H54 (cell line): Measurements from ENCODE around the gene CNNM1.

Experiments
- DNase-seq: peaks from one replicate; pipeline ENCODE4 v3.0.0; 2011; ENCODE audit warnings: low spot score, mixed read lengths; ENCODE audit not compliant: insufficient read length
- FAIRE-seq: peaks from 3 replicates; lab custom pipeline; 2011; peaks lifted over from hg19 to GRCh38; lab: Jason Lieb, UNC
- POLR2A ChIP-seq: IDR thresholded peaks from 2 replicates; pipeline ENCODE4 v1.6.1; 2011; ENCODE audit warnings: low read depth, mild to moderate bottlenecking, low read length

CNNM1 gene

DNA sequence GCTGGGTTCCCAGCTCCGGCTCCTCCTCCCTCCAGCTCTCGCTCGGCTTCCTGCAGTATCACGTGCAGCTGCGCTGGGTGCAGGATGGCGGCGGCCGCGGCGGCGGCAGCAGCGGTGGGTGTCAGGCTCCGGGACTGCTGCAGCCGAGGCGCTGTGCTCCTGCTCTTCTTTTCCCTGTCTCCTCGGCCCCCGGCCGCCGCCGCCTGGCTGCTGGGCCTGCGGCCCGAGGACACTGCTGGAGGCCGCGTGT lies at the start of gene CNNM1:
TSS of gene CNNM1 (plus strand) at position 53 of the 250 bp plus-strand sequence. CDS start at position 85, 32 bp downstream.
- no peak for FAIRE-seq

DNA sequence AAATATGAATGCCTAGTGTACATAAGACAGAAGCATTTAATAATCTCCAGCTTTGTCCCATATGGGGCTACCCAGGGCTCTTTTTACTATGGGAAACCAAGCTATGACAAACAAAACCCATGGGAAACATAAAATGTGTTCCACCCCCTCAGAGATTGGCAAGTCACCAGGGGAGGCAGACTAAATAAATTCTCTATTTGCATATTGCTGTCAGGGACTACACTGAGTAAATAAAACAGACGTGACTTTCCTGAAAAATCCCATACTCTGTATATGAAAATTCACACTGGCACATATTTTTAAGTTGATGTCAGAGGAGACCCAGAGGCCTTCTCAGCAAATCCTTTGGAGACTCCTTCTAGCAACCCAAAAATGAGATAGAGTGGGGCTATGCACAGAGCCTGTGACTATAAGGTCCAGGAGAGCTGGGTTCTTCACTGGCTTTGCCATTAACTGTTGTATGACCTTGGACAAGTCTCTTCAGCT lies 49.5 kb upstream of the CNNM1 start:
- DNase-seq (no peak), FAIRE-seq (no peak)

More for the DNA sequence above, at the start of gene CNNM1:
- no peak for DNase-seq
- TF ChIP-seq POLR2A, result no peak

DNA sequence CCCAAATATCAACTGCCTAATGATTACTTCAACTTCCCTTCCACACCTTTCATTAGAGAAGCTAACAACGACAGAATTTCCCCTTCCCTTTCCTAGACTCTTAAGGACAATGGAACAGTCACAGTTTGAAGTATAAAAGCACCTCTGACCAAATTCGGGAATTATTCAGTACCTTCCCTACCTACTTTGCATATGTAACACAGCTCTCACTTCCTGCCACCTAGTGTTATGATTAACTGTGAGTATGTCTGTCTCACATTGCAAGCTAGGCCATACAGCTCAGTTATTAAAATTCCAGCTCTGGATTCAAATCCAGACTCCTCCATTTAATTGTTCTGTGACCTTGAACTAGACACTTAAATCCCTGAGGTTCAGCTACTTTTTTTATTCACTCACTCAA lies 48.7 kb upstream of the CNNM1 start:
- no peak for FAIRE-seq

More for the DNA sequence above, 49.5 kb upstream of the CNNM1 start:
- TF ChIP-seq POLR2A, result no peak

DNA sequence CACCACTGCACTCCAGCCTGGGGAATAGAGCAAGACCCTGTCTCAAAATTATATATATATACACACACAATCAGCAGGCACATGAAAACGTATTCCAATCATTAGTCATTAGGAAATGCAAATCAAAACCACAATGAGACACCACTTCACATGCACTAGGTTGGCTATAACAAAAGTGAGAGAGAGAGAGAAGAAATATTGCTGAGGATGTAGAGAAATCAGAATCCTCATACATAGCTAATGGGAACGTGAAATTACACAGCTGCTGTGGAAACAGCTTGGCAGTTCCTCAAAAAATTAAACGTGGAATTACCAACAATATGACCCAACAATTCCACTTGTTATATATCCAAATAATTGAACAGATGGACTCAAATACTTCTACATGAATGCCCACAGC lies 43.3 kb upstream of the CNNM1 start:
- DNase-seq (no peak), FAIRE-seq (no peak)
- no peak for TF ChIP-seq POLR2A

More for the DNA sequence above, 48.7 kb upstream of the CNNM1 start:
- no peak for TF ChIP-seq POLR2A
- no peak for DNase-seq

DNA sequence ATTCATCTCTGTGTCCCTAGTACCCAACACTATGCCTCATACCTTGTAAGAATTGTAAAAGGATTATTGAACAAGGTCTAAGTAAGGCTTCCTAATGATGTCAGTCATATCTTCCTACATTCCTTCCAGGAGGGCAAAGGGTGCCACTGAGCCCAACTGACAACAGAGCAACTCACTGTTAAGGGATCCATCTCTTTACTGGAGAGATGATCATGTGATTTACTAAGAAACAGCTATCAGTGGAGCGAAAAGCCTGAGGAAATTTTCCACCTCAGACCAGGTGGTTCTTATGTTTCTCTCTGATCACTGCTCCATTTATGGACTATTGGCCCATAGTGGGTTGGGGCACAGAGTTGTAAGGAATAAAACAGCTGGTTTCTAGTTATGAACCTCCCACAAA lies 38.9 kb upstream of the CNNM1 start:
- no peak for TF ChIP-seq POLR2A
- DNase-seq, result no peak
- no peak for FAIRE-seq

DNA sequence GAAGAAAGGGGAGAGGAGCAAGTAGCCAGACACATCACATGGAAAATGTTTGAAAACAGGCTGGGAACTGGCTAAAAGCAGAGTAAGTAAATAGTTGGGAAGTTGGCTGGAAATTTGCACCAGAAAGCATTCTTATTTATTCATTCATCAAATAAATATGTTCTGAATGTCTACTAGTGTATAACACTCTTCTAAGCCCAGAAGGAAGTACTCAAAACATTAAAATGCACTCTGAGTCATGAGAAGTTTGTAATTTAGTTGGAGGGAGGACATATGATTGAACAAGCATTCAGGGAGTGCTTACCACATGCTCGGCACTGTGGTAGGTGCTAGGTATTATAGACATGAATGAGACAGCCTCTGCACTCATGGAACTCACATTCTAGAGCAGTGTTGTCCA lies 37.0 kb upstream of the CNNM1 start:
- no peak for FAIRE-seq
- no peak for DNase-seq
- TF ChIP-seq POLR2A, result no peak

DNA sequence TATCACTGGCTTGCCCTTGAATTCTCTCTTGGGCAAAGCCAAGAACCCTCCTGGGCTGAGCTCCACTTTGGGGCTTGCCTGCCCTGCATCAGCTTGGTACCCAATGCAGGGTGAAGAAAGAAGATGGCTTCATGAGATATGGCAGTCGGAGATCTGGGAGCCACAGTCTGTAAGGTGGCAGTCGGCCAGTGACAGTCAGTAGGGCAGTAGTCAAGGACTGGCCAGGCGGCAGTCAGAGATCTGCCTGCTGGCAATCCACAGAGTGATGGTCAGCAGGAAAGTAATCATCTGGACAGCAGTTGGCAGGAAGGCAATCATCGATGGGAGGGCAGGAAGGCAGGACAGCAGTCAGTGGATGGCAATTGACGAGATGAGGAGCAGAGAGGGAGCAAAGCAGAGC lies 32.6 kb upstream of the CNNM1 start:
- no peak for TF ChIP-seq POLR2A
- FAIRE-seq (no peak), DNase-seq (no peak)

DNA sequence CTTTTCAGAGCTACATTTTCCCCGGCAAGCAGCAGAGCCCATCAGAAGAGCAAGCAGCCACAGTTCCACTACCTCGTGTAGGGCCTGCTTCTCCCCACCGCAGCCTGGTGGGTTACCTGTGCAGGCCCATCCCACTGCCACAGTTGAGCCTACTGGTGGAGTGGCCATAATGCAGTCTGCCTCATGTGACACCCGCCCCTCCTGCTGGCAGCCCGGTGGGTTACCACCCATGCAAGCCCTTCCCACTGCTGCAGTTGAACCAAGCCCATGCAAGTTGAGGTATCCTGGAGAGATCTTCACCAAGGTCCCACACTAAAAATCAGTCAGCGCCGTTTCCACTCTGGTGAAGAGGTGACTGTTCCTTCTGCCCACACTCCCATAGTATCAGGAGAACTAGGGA lies 32.1 kb upstream of the CNNM1 start:
- DNase-seq, result no peak
- FAIRE-seq, result no peak
- TF ChIP-seq POLR2A, result no peak

DNA sequence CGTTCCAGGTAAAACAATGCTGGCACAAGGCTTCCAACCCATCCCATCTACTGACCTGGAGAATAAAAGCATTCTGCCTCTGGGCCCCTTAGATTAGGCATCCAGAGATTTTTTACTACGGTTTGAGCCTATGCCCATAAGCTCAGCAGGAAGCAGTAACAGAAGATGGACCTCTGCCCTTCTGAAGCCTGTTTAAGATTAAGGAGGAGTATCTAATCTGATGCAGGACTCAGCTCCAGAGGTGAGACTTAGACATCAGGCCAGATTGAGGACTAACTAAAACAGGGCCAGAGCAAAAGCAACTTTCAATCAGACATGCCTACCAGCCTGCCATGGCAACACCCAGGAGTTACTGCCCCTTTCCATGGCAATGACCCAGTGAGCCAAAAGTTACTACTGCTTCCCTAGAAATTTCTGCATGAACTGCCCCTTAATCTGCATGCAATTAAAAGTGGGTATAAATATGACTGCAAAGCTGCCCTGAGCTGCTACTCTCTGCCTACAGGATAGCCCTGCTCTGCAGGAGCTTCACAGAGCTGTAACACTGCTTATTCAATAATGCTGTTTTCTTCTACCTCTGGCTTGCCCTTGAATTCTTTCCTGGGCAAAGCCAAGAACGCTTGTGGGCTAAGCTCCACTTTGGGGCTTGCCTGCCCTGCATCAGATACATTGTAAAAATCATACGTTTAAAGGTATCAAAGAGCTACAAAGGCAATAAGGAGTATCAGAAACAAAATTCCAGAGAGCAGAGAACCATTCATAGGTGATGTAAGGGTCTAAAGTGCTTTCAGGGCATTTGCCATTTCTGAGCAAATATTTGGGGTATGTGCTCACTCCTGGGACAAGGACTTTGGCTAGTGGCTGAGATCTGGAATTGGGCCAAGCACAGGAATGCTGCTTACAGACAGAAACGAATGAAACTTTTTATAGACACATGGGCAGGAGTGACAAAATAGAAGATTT lies 25.0 kb upstream of the CNNM1 start:
- TF ChIP-seq POLR2A, result no peak
- FAIRE-seq (no peak), DNase-seq (no peak)

DNA sequence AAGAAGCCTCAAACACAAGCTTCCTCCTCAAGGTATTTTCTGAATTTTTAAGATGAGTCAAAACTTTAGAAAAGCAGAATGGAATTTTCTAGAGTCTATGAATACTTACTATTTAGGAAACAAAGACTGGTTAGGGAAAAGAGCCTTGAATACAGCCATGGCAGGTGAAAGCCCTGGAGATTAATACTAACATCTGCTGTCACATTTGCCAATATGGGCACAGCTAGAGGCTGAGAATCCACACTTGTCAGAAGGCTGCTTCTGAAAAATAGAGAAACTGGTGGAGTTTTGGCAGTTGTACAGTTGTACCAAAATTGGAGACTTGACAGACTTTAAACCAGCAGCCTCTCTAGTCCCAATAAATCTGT lies 24.3 kb upstream of the CNNM1 start:
- DNase-seq, result no peak
- FAIRE-seq, result no peak

DNA sequence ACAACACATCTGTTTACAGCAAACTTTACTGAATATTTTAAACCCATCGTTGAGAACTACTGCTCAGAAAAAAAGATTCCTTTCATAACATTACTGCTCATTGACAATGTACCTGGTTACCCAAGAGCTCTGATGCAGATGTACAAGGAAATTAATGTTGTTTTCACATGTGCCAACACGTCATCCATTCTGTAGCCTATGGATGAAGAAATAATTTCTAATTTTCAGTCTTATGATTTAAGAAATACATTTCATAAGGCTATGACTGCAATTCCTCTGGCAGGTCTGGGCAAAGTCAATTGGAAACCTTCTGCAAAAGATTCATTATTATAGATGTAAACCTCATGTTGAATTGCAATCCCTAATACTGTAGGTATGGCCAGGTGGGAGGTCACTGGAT lies 16.7 kb upstream of the CNNM1 start:
- no peak for FAIRE-seq
- no peak for TF ChIP-seq POLR2A
- DNase-seq, result no peak

More for the DNA sequence above, 24.3 kb upstream of the CNNM1 start:
- TF ChIP-seq POLR2A, result no peak

DNA sequence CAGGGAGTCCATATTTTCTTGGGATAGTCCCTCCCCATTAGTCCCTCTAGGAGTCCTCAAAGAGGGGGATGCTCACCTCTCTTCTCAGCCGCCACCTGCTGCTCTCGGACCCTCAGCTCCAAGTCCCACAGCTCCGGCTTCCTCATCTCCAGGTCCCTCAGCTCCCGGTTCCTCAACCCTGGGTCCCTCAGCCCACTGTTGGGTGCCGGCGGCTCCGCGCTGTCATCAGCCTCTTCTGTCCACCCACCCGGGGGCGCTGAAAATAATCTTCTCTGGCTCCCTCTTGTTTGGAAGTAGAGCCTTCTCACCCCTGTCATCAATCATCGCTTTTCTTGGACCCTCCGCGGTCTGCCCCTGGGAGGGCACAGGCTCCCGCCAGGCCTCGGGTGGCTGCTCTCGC lies 13.3 kb upstream of the CNNM1 start:
- DNase-seq (no peak), FAIRE-seq (no peak)
- TF ChIP-seq POLR2A, result no peak

DNA sequence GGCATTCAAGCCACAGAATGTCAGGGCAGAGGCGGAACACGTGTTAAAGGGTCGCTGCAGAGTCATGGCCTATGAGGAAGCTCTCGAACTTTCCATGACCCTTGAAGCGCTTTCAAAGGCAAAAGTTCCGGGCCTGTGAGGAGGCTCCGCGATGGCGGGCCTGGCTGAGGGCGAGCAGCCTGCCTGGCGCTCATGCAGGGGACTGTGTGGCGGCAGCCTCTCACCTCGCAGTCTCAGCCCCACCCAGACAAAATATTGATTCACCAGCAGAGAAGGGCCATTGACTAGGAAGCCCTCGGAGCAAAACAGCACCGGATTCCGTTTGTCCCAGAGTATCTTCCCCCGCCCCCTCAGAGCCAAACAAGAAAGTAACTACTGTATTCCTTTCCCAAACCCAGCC lies 12.8 kb upstream of the CNNM1 start:
- FAIRE-seq, result no peak
- no peak for DNase-seq
- no peak for TF ChIP-seq POLR2A

DNA sequence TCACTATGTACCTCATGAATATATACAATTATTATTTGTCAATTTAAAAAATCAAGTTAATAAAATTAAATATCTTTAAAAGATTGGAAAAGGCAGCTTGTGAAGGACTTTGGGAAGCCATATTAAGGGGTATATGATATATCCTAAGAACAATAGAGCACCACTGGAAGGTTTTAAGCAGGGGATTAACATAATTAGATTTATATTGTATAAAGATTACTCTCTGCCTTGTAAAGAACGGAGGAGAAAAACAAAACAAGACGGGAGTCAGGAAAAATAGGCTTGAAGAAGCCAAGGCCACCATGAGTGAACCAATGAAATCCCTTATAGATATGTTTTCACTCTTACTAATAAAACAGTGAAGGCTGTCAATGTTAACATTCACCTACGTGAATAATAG lies 11.1 kb upstream of the CNNM1 start:
- no peak for DNase-seq
- TF ChIP-seq POLR2A, result no peak
- FAIRE-seq, result no peak

DNA sequence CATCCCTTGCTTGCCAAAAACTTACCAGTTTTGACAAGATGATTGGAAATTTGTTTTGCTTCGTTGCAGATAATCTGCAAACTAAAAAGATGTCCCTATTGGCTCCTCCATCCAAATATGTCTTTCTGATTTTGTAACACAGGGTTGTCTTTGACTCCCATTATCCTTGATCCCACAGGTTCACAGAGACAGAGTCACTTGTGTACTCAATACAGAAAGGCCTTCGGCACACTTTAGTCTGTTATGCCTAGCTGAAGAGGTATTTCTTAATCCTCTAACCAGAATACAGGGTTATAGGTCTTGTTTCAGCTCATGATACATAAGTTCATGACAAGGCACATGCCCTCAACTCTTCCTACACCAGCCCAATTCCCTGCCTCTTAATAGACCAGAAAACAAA lies 10.7 kb upstream of the CNNM1 start:
- no peak for TF ChIP-seq POLR2A
- FAIRE-seq (no peak), DNase-seq (no peak)
